ENCODE data around the gene EIF3I. TPM values are rescaled to one million over a fixed set of nuclear protein-coding genes. Genes with fewer than 3 reads are reported as not detected.

The EIF3I gene
- 260 TPM for polyA plus RNA-seq (2012; ENCODE audit: missing spikeins)

- DNase-seq (ENCODE audit: insufficient read length): peak; percentile 94
- peak; percentile 98 for FAIRE-seq
- TF ChIP-seq POLR2AphosphoS5 (IDR thresholded peaks at IDR 0.05; ENCODE audit: low read depth, low read length) (peak; percentile 87), POLR2A (IDR thresholded peaks at IDR 0.05; ENCODE audit: low read depth, low read length) (peak; percentile 89; the same call in 1 of the 2 replicates), TAF1 (IDR thresholded peaks at IDR 0.05; ENCODE audit: borderline replicate concordance, low read depth, low read length) (peak; percentile 49; the same call in 1 of the 2 replicates)
Measured at GRCh38 chr1:32221980-32222755, at the start of gene EIF3I, which contains the start of gene TMEM234. TSS of gene EIF3I (plus strand) at chr1:32222407. CDS start at chr1:32222442, 35 bp downstream. TSS of gene TMEM234 (minus strand) at chr1:32222353. CDS start at chr1:32222322, 31 bp downstream.

- TF ChIP-seq POLR2A (IDR thresholded peaks at IDR 0.05; ENCODE audit: low read depth, low read length): no peak
- TF ChIP-seq TAF1 (IDR thresholded peaks at IDR 0.05; ENCODE audit: borderline replicate concordance, low read depth, low read length): no peak
- FAIRE-seq: no peak
- DNase-seq (ENCODE audit: insufficient read length): no peak
Measured at GRCh38 chr1:32172621-32173245, 49.5 kb upstream of the EIF3I start.

- FAIRE-seq (no peak), DNase-seq (ENCODE audit: insufficient read length) (no peak)
- TF ChIP-seq POLR2A (IDR thresholded peaks at IDR 0.05; ENCODE audit: low read depth, low read length): no peak
- TF ChIP-seq POLR2AphosphoS5 (IDR thresholded peaks at IDR 0.05; ENCODE audit: low read depth, low read length): no peak
- TF ChIP-seq TAF1 (IDR thresholded peaks at IDR 0.05; ENCODE audit: borderline replicate concordance, low read depth, low read length): no peak
Measured at GRCh38 chr1:32178380-32179192, 43.6 kb upstream of the EIF3I start.

GRCh38 chr1:32179193-32179442 is 43.1 kb upstream of the EIF3I start:
- TF ChIP-seq POLR2A (IDR thresholded peaks at IDR 0.05; ENCODE audit: low read depth, low read length) (no peak), TAF1 (IDR thresholded peaks at IDR 0.05; ENCODE audit: borderline replicate concordance, low read depth, low read length) (no peak), POLR2AphosphoS5 (IDR thresholded peaks at IDR 0.05; ENCODE audit: low read depth, low read length) (no peak)
- DNase-seq (ENCODE audit: insufficient read length): no peak
- FAIRE-seq: no peak

GRCh38 chr1:32179443-32180185 is 42.6 kb upstream of the EIF3I start, which contains the start of gene TXLNA:
TSS of gene TXLNA (plus strand) at chr1:32179675. CDS start at chr1:32180346, 671 bp downstream.
- FAIRE-seq: peak; percentile 90
- TF ChIP-seq POLR2AphosphoS5 (IDR thresholded peaks at IDR 0.05; ENCODE audit: low read depth, low read length): peak; percentile 90
- TF ChIP-seq TAF1 (IDR thresholded peaks at IDR 0.05; ENCODE audit: borderline replicate concordance, low read depth, low read length): peak; percentile 28; the same call in 1 of the 2 replicates
- peak; percentile 96 for TF ChIP-seq POLR2A (IDR thresholded peaks at IDR 0.05; ENCODE audit: low read depth, low read length)
- DNase-seq (ENCODE audit: insufficient read length): peak; percentile 95

- TF ChIP-seq TAF1 (IDR thresholded peaks at IDR 0.05; ENCODE audit: borderline replicate concordance, low read depth, low read length) (no peak), POLR2AphosphoS5 (IDR thresholded peaks at IDR 0.05; ENCODE audit: low read depth, low read length) (no peak), POLR2A (IDR thresholded peaks at IDR 0.05; ENCODE audit: low read depth, low read length) (no peak)
- DNase-seq (ENCODE audit: insufficient read length) (peak; percentile 46), FAIRE-seq (no peak)
Measured at GRCh38 chr1:32180186-32181060, 41.8 kb upstream of the EIF3I start.

GRCh38 chr1:32181065-32181464 is 41.1 kb upstream of the EIF3I start:
- FAIRE-seq (no peak), DNase-seq (ENCODE audit: insufficient read length) (no peak)
- TF ChIP-seq TAF1 (IDR thresholded peaks at IDR 0.05; ENCODE audit: borderline replicate concordance, low read depth, low read length) (no peak), POLR2A (IDR thresholded peaks at IDR 0.05; ENCODE audit: low read depth, low read length) (no peak), POLR2AphosphoS5 (IDR thresholded peaks at IDR 0.05; ENCODE audit: low read depth, low read length) (no peak)

- DNase-seq (ENCODE audit: insufficient read length) (no peak), FAIRE-seq (no peak)
- TF ChIP-seq POLR2A (IDR thresholded peaks at IDR 0.05; ENCODE audit: low read depth, low read length) (no peak), POLR2AphosphoS5 (IDR thresholded peaks at IDR 0.05; ENCODE audit: low read depth, low read length) (no peak), TAF1 (IDR thresholded peaks at IDR 0.05; ENCODE audit: borderline replicate concordance, low read depth, low read length) (no peak)
Measured at GRCh38 chr1:32181563-32181962, 40.6 kb upstream of the EIF3I start.

- DNase-seq (ENCODE audit: insufficient read length): no peak
- TF ChIP-seq POLR2AphosphoS5 (IDR thresholded peaks at IDR 0.05; ENCODE audit: low read depth, low read length) (no peak), TAF1 (IDR thresholded peaks at IDR 0.05; ENCODE audit: borderline replicate concordance, low read depth, low read length) (no peak), POLR2A (IDR thresholded peaks at IDR 0.05; ENCODE audit: low read depth, low read length) (no peak)
- FAIRE-seq: no peak
Measured at GRCh38 chr1:32182060-32182459, 40.1 kb upstream of the EIF3I start.

- TF ChIP-seq POLR2AphosphoS5 (IDR thresholded peaks at IDR 0.05; ENCODE audit: low read depth, low read length) (no peak), TAF1 (IDR thresholded peaks at IDR 0.05; ENCODE audit: borderline replicate concordance, low read depth, low read length) (no peak), POLR2A (IDR thresholded peaks at IDR 0.05; ENCODE audit: low read depth, low read length) (no peak)
- no peak for DNase-seq (ENCODE audit: insufficient read length)
- no peak for FAIRE-seq
Measured at GRCh38 chr1:32184650-32185049, 37.6 kb upstream of the EIF3I start.

Measured in GM12892 (cell line).